CD4-positive, alpha-beta T cell treated with Interleukin-21 for 1 hour (primary cell): ENCODE results near the gene NFKBIZ.
A peak's percentile ranks its signal among the peaks of the same experiment; 100 is the strongest.
"Not testable (repeated sequence)": the region's sequence is repeated elsewhere in the genome, so short reads cannot be mapped to it uniquely, and the experiment has no call there.

ENCODE experiments used
- DNase-seq: peaks from one replicate; pipeline ENCODE4 v3.0.0-alpha.2; 2020

Gene NFKBIZ

GRCh38 chr3:101879102-101879501 is 29.8 kb downstream of the NFKBIZ start:
- no peak for DNase-seq

DNA sequence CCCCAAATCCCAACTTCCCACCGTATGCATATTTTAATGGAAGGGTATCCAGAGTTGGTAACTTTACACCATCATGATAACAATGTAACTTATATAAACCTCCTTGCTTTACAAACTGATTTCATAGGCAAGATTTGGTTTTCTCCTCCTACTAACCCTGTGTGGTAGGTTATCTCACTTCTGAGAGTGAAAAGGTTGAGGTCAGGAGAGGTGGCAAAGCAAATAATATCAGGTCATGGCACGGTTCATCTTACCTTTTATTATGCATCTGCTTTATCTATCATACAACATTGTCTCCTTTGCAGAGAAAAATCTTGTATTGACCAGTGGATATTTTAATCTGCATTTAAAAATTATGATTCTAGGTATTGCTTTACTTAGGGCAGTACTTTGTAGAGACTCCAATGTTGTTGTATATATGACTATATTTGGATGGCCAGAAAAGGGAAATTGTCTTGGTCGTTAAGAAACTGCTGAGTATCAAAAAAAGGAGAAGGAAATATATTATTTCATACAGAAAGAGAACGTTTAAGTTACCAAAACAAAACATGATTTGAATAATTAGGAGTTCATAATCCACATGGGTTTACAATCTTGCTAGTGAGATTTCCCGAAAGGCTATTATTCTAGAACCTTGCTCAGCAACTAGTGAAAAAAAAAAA is 30.4 kb downstream of the NFKBIZ start:
- DNase-seq: no peak

DNA sequence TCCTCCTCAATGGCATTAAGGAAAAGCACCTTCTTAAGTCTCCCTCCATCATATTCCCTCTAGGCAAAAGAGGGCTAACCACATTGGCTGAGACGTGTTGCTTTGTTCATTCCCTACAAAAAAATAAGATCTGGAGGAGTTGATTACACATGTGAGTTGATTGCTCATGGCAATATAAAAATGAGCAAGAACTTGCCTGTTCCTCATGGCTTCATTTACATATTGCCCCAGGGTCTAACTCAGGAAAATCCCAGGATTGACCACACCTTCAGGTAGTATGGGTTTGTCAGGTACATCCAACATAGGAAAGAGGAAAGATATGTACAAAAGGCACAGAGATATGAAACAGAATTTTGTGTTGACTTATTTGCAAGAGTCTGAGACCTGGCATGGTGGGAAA is 35.5 kb downstream of the NFKBIZ start:
- no peak for DNase-seq

GRCh38 chr3:101885584-101885983 is 36.3 kb downstream of the NFKBIZ start:
- DNase-seq: not testable (repeated sequence)

DNA sequence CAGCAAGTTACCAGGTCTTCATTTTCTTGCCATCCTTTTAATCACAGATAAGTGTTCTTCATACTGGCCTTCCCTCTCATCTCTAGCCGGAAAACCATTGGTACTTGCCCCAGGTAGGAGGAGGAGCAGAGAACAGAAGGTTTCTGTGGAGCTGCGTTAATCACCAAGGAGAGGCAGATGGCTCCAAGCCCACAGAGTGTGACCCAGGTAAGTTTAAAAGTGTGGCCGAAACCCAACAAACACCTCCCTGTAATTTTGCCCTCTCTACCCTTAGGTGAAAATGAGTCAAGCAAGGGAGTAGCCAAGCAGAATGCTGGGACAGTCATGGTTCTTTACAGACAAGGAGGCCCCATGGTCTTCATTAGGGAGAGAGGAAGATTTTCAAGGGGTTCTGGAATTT is 37.3 kb downstream of the NFKBIZ start:
- no peak for DNase-seq

DNA sequence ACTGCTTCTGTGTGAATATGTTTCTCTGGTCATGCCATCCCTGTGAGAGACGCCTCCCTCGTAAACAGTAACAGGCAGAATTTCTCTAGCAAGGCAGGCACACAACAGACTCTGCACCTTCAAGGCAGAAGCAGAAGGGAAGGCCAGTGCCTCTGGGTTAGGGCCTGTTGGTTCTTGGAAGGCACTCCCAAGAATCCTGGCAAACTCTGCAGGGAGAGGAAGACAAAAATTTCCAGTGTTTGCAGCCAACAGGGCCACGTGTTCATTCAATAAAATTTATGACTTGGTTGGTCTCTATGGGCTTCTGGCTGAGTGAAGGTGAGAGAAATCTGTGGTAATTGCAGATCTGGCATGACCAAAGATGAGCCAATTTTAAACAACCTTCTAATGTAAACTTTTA is 39.3 kb downstream of the NFKBIZ start:
- no peak for DNase-seq

GRCh38 chr3:101890716-101891115 is 41.4 kb downstream of the NFKBIZ start:
- no peak for DNase-seq

DNA sequence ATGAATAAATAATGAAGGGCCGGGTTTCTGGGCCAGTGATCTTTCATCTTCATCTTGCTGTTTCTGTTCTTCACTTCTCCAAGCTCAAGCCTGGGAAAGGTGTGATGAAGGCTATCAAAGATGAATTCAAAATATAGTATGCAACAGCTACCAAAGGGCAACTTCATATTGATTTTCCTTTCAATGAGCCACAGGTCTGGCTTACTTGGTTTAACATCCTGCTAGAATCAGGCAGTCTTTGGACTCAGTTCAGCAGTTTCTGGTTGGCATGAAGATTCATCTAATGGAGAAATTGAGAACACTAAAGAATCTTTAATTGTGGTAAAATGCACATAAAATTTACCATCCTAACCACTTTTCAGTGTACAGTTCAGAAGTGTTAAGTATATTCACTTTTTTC is 43.3 kb downstream of the NFKBIZ start:
- DNase-seq: no peak

DNA sequence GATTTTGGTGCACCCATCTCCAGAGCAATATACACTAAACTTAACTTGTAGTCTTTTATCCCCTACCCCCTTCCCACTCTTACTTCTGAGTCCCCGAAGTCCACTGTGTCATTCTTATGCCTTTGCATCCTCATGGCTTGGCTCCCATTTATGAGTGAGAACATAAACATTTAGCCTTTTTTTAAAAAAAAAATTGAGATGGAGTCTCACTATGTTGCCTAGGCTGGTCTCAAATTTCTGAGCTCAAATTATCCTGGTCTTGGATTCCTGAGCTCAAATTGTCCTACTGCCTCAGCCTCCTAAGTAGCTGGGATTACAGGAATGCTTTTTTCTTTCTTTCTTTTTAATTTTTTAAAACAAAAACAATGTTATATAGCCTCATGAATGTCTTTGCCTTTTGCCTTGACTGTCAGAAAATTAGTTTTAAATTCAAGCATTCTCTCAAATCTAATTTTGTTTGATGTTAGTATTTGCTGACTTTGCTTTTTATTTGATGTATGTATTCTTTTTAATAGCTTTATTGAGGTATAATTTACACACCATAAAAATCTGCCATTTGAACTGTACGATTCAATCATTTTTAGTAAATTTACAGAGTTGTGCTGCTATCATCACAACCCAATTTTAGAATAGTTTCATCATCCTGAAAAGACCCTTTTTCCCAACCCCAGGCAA is 46.9 kb downstream of the NFKBIZ start:
- no peak for DNase-seq

DNA sequence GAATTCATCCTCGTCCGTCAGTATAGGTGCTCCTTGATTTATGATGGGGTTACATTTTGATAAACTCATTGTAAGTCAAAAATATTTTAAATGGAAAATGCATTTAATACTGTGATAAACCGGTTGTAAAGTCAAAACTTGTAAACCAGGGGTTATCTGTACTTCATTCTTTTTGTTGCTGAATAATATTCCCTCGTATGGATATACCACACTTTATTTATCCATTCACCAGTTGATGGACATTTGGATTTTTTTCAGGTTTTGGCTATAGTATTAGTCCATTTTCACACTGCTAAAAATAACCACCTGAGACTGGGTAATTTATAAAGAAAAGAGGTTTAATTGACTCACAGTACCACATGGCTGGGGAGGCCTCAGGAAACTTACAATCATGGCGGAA is 47.7 kb downstream of the NFKBIZ start:
- DNase-seq: no peak

DNA sequence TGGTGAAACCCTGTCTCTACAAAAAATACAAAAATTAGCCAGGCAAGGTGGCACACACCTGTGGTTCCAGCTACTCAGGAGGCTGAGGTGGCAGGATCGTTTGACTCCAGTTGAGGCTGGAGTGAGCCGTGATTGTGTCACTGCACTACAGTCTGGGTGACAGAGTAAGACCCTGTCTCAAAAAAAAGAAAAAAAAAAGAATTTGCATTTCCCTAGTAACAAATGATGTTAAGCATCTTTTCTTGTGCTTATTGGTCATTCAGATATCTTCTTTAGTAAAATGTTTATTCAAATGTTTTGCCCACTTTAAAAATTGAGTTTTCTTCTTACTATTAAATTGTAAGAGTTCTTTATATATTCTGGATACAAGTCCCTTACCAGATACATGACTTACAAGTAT is 48.7 kb downstream of the NFKBIZ start:
- DNase-seq: no peak

DNA sequence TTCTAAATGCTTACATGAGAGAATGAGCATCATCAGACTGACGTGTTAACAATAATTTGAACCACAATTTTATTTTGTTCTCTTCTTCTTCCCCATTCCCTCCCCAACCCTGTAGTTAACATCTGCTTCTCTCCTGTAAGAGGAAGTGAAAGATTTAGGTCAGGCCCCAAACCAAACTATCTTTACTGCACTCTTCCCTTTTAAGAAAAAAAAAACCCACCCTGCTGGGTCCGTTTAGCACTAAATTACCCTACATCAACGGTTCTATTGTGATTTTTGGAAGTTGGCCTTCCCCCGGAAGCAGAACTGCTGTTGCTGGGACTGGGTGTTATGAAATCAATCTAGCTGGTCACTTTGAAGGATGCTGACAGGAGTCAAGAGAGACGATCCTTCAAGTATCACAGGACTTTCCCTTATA is 49.4 kb downstream of the NFKBIZ start:
- peak; percentile 34 for DNase-seq

- no peak for DNase-seq
These were observed 51.0 kb downstream of the NFKBIZ start for GRCh38 chr3:101900316-101900715.

GRCh38 chr3:101900736-101901135 is 51.4 kb downstream of the NFKBIZ start:
- DNase-seq: no peak

DNA sequence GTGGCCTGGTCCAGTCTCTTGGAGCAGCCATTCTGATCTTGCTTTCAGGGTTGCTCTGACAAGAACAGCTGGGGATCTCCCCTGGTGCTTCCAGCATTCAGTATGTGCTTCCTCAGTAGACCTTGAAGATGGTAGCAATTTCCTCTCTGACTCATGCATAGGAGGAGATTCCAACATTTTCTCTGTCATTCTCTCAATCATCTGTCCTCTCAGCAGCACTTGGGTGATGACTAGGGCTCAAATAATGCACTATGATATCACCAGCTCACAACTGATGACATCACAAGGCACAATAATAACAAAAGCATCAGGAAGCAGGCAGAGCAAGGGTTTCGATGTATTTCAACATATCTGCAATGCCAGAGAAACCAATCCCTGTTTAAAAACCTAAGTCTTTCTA is 52.7 kb downstream of the NFKBIZ start:
- DNase-seq: peak; percentile 15

DNA sequence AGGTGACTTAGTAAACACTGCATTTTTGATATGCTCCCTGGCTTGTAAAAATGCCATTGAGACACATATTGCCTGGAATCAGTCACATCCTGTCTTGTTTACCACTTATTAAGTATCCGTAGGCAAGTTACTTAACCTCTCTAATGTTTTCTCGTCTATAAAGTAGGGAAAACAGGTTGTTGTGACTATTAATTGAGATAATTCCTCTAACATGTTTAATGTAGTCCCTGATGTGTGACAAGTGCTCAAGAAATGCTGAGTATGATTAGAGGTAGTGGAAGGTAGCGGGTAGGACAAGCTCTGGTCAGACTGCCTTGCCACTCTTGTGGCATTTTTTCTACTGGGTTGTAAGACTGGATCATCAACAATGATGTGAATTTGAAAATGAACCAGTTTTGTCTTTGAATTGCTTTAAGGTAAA is 54.1 kb downstream of the NFKBIZ start:
- DNase-seq: no peak

DNA sequence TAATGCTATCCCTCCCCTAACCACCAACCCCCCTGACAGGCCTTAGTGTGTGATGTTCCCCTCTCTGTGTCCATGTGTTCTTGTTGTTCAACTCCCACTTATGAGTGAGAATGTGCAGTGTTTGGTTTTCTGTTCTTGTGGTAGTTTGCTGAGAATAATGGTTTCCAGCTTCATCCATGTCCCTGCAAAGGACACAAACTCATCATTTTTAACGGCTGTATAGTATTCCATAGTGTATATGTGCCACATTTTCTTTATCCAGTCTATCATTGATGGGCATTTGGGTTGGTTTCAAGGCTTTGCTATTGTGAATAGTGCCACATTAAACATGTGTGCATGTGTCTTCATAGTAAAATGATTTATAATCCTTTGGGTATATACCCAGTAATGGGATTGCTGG is 56.3 kb downstream of the NFKBIZ start:
- not testable (repeated sequence) for DNase-seq
